GM23338 (cell line): ENCODE data around the gene MYCN. TPM values are rescaled to one million over a fixed set of nuclear protein-coding genes. Genes with fewer than 3 reads are reported as not detected.

Experiments
- ATAC-seq: fragments of 200-7000 bp; cut with Tn5 transposase; 3 replicates; pipeline ENCODE4 v1.9.1; 2020
- DNase-seq: peaks from one replicate; pipeline ENCODE4 v3.0.0-alpha.2; 2015; ENCODE audit warnings: low spot score
- H2AFZ ChIP-seq: fragments of 200-600 bp; sonication (generic); 2 replicates; pipeline ENCODE4 v1.8.0; 2016; ENCODE audit warnings: antibody characterized with exemption, mild to moderate bottlenecking, moderate library complexity
- H3F3A ChIP-seq: fragments of 200-600 bp; sonication (generic); replicated peaks from 2 replicates; pipeline ENCODE4 v1.8.0; 2017; ENCODE audit warnings: antibody characterized with exemption, mixed run types, low read depth
- H3K27ac ChIP-seq: fragments of 200-600 bp; sonication (generic); 2 replicates; pipeline ENCODE4 v1.6.1; 2016; ENCODE audit warnings: low read depth
- H3K27me3 ChIP-seq: fragments of 200-600 bp; sonication (generic); 2 replicates; pipeline ENCODE4 v1.8.0; 2016; ENCODE audit warnings: mild to moderate bottlenecking, mixed run types, moderate library complexity; ENCODE audit not compliant: insufficient read depth
- H3K36me3 ChIP-seq: fragments of 200-600 bp; sonication (generic); 2 replicates; pipeline ENCODE4 v1.8.0; 2016; ENCODE audit warnings: mild to moderate bottlenecking; ENCODE audit not compliant: insufficient read depth
- H3K4me1 ChIP-seq: fragments of 200-600 bp; sonication (generic); 2 replicates; pipeline ENCODE4 v1.8.0; 2016; ENCODE audit warnings: mild to moderate bottlenecking, moderate library complexity; ENCODE audit not compliant: insufficient read depth
- H3K4me2 ChIP-seq: fragments of 200-600 bp; sonication (generic); 2 replicates; pipeline ENCODE4 v1.7.1; 2017; ENCODE audit warnings: mixed run types
- H3K4me3 ChIP-seq: fragments of 200-600 bp; sonication (generic); 2 replicates; pipeline ENCODE4 v1.6.1; 2016; ENCODE audit warnings: mixed run types
- H3K79me2 ChIP-seq: fragments of 200-600 bp; sonication (generic); replicated peaks from 2 replicates; pipeline ENCODE4 v1.8.0; 2017; ENCODE audit warnings: mild to moderate bottlenecking; ENCODE audit not compliant: insufficient read depth
- H3K9me2 ChIP-seq: fragments of 200-600 bp; sonication (generic); 2 replicates; pipeline ENCODE4 v1.8.0; 2017; ENCODE audit not compliant: insufficient read depth
- H4K20me1 ChIP-seq: fragments of 200-600 bp; sonication (generic); replicated peaks from 2 replicates; pipeline ENCODE4 v1.8.0; 2017; ENCODE audit warnings: mild to moderate bottlenecking; ENCODE audit not compliant: insufficient read depth
- H3K27ac Mint-ChIP-seq: 2 replicates; pipeline ENCODE4 v1.8.0; 2020; ENCODE audit warnings: inconsistent platforms, mild to moderate bottlenecking, moderate library complexity, mixed read lengths
- H3K27me3 Mint-ChIP-seq: 3 replicates; pipeline ENCODE4 v1.8.0; 2022; ENCODE audit warnings: low read depth, mild to moderate bottlenecking, moderate library complexity, mixed read lengths, inconsistent platforms; ENCODE audit not compliant: insufficient read depth, poor library complexity
- H3K36me3 Mint-ChIP-seq: 3 replicates; pipeline ENCODE4 v1.8.0; 2021; ENCODE audit warnings: low read depth, mild to moderate bottlenecking, inconsistent platforms, moderate library complexity, mixed read lengths
- H3K4me1 Mint-ChIP-seq: 3 replicates; pipeline ENCODE4 v1.8.0; 2020; ENCODE audit warnings: mild to moderate bottlenecking, inconsistent platforms, mixed read lengths
- H3K4me3 Mint-ChIP-seq: 3 replicates; pipeline ENCODE4 v1.8.0; 2021; ENCODE audit warnings: moderate library complexity, mild to moderate bottlenecking, inconsistent platforms, mixed read lengths
- H3K9me3 Mint-ChIP-seq: 3 replicates; pipeline ENCODE4 v1.8.0; 2020; ENCODE audit warnings: moderate library complexity, mild to moderate bottlenecking, inconsistent platforms, mixed read lengths
- ETS1 ChIP-seq: IDR thresholded peaks from 2 replicates; pipeline ENCODE4 v1.6.1; 2016; ENCODE audit warnings: antibody characterized with exemption
- EZH2 ChIP-seq: fragments of 200-600 bp; sonication (generic); IDR thresholded peaks from one replicate; pipeline ENCODE4 v1.8.0; 2017; ENCODE audit warnings: antibody characterized with exemption, mild to moderate bottlenecking, low read depth; ENCODE audit not compliant: unreplicated experiment
- JUNB ChIP-seq: IDR thresholded peaks from one replicate; pipeline ENCODE4 v1.6.1; 2016; ENCODE audit warnings: antibody characterized with exemption; ENCODE audit not compliant: unreplicated experiment
- REST ChIP-seq: IDR thresholded peaks from one replicate; pipeline ENCODE4 v1.6.1; 2018; ENCODE audit warnings: antibody characterized with exemption; ENCODE audit not compliant: unreplicated experiment
- ZNF114 ChIP-seq: fragments of 250-450 bp; sonication (Bioruptor Pico); IDR thresholded peaks from 2 replicates; pipeline ENCODE4 v1.5.0; 2020; ENCODE audit warnings: mild to moderate bottlenecking, moderate library complexity
- ZNF462 ChIP-seq: fragments of 250-450 bp; sonication (Bioruptor Pico); IDR thresholded peaks from 2 replicates; pipeline ENCODE4 v1.5.0; 2020; ENCODE audit warnings: mild to moderate bottlenecking, moderate library complexity
- polyA plus RNA-seq: library from polyadenylated mRNA; unstranded; fragments of >200 nt; fragmentation: Nextera tagmentation; extraction: Ambion mirVana; gene quantifications from 2 replicates; pipeline ENCODE4 v1.2.1, GENCODE V29; 2016
- total RNA-seq: library from RNA; depleted of rRNA; stranded (reverse); fragments of >200 nt; shearing (Covaris generic); gene quantifications from 2 replicates; pipeline ENCODE4 v1.2.3, GENCODE V29; 2014

Gene MYCN
- total and polyA plus RNA-seq, 2 experiments from 2014 or later = 50.8 to 145 TPM

GRCh38 chr2:15983496-15983895, 43.1 kb downstream of the MYCN start (continued):
- no peak for TF ChIP-seq ZNF462 (CRISPR knock-in tag)
- no peak for TF ChIP-seq ZNF114 (CRISPR knock-in tag)
- no peak for TF ChIP-seq EZH2
- no peak for TF ChIP-seq JUNB

- no peaks in the 10 kb centered on the region for H3K79me2 ChIP-seq
- H2AFZ ChIP-seq = 0 out of 2 replicates have a peak overlapping the region, but pooled peaks have one; percentile 34
- no peak overlapping the region for H3K27ac Mint-ChIP-seq
- H3K9me2 ChIP-seq = no peaks in the 10 kb centered on the region
- H3K4me3 Mint-ChIP-seq = no peak overlapping the region
- no peaks in the 10 kb centered on the region for H3K27me3 ChIP-seq
- H3K27ac ChIP-seq = no peak overlapping the region
- H4K20me1 ChIP-seq = no peaks in the 10 kb centered on the region
- no peak overlapping the region for H3K4me2 ChIP-seq
- H3K27me3 Mint-ChIP-seq = peaks cover 1% of the 10 kb centered on the region
- H3F3A ChIP-seq = peaks cover 11% of the 10 kb centered on the region; the same call in 1 of the 2 replicates
- no peaks in the 10 kb centered on the region for H3K36me3 ChIP-seq
- peaks cover 37% of the 10 kb centered on the region for H3K4me1 Mint-ChIP-seq
- peaks cover 2% of the 10 kb centered on the region; the same call in 1 of the 3 replicates for H3K36me3 Mint-ChIP-seq
- peaks cover 33% of the 10 kb centered on the region for H3K4me1 ChIP-seq
- TF ChIP-seq ETS1 (no peak), EZH2 (no peak), ZNF114 (CRISPR knock-in tag) (no peak), JUNB (no peak), REST (no peak)
- ATAC-seq = peak; percentile 26
- H3K9me3 Mint-ChIP-seq = no peaks in the 10 kb centered on the region; the same call in 2 of the 3 replicates
- H3K4me3 ChIP-seq = no peak overlapping the region
- DNase-seq = peak; percentile 52
Observed at GRCh38 chr2:15984368-15985255, 44.3 kb downstream of the MYCN start.
